H1 (cell line): ENCODE data around the gene CD300LF. TPM values are rescaled to one million over a fixed set of nuclear protein-coding genes. Genes with fewer than 3 reads are reported as not detected.

Experiments used
- CTCF ChIA-PET: fragments of 300-600 bp; sonication (Branson Sonifier 250); formaldehyde crosslinking; loops from one replicate; lab custom pipeline; 2021; ENCODE audit not compliant: partially characterized antibody; lab: Charles Lee
- POLR2A ChIA-PET: fragments of 300-600 bp; sonication (Branson Sonifier 250); formaldehyde crosslinking; loops from one replicate; lab custom pipeline; 2021; ENCODE audit warnings: inconsistent platforms; ENCODE audit not compliant: partially characterized antibody; lab: Charles Lee
- DNase-seq, 2 experiments: peaks; one replicate each; pipeline versions ENCODE4 v3.0.0 to v3.0.0-alpha.2; 2010 to 2022; ENCODE audit warnings: low spot score in 2 of 2, low read depth in 1 of 2, mixed read lengths in 1 of 2
- FAIRE-seq: peaks from 2 replicates; lab custom pipeline; 2011; peaks lifted over from hg19 to GRCh38; lab: Jason Lieb, UNC
- H2AFZ ChIP-seq: 2 replicates; pipeline ENCODE4 v1.8.1; 2012; ENCODE audit warnings: low read length, inconsistent platforms
- H2AK5ac ChIP-seq: 2 replicates; pipeline ENCODE4 v1.6.1; 2013; ENCODE audit warnings: low read depth, low read length
- H2BK120ac ChIP-seq: replicated peaks from 2 replicates; pipeline ENCODE3; 2013; ENCODE audit warnings: low read depth, low read length, inconsistent platforms
- H2BK12ac ChIP-seq: 2 replicates; pipeline ENCODE4 v1.6.1; 2013; ENCODE audit warnings: low read depth, low read length
- H2BK15ac ChIP-seq: 2 replicates; pipeline ENCODE4 v1.6.1; 2013; ENCODE audit warnings: low read length
- H2BK20ac ChIP-seq: 2 replicates; pipeline ENCODE4 v1.6.1; 2013; ENCODE audit warnings: low read length
- H2BK5ac ChIP-seq: 2 replicates; pipeline ENCODE4 v1.6.1; 2013; ENCODE audit warnings: low read depth, low read length
- H3K14ac ChIP-seq: 2 replicates; pipeline ENCODE4 v1.6.1; 2013; ENCODE audit warnings: inconsistent platforms; ENCODE audit not compliant: insufficient read length
- H3K18ac ChIP-seq: 2 replicates; pipeline ENCODE4 v1.6.1; 2013; ENCODE audit warnings: low read length; ENCODE audit errors: extremely low read depth
- H3K23ac ChIP-seq: 2 replicates; pipeline ENCODE4 v1.6.1; 2013; ENCODE audit warnings: inconsistent platforms; ENCODE audit not compliant: insufficient read length
- H3K23me2 ChIP-seq: 2 replicates; pipeline ENCODE4 v1.6.1; 2013; ENCODE audit warnings: low read depth, low read length
- H3K27ac ChIP-seq: 2 replicates; pipeline ENCODE4 v1.6.1; 2011; ENCODE audit warnings: low read depth, low read length, inconsistent platforms
- H3K27me3 ChIP-seq, 4 experiments: replicated peaks in 1 of 4; 1 replicate in 1 of 4; 2 replicates in 3 of 4; pipeline versions ENCODE4 v1.6.1 to v1.8.1; 2011 to 2013; ENCODE audit warnings: low read length in 3 of 4, mild to moderate bottlenecking in 3 of 4, inconsistent platforms in 2 of 4, mixed read lengths in 2 of 4, moderate library complexity in 1 of 4; ENCODE audit not compliant: control insufficient read depth in 3 of 4, insufficient read depth in 3 of 4; ENCODE audit errors: extremely low read depth in 1 of 4
- H3K36me3 ChIP-seq, 4 experiments: 2 replicates each; pipeline versions ENCODE4 v1.6.1 to v1.8.1; 2011 to 2013; ENCODE audit warnings: mild to moderate bottlenecking in 4 of 4, low read length in 3 of 4, moderate library complexity in 2 of 4, control low read depth in 1 of 4, inconsistent platforms in 1 of 4; ENCODE audit not compliant: insufficient read depth in 4 of 4, control insufficient read depth in 2 of 4
- H3K4ac ChIP-seq: replicated peaks from 2 replicates; pipeline ENCODE3; 2013; ENCODE audit warnings: low read length, low read depth, mixed read lengths, inconsistent platforms; ENCODE audit not compliant: insufficient read length
- H3K4me1 ChIP-seq, 4 experiments: replicated peaks in 1 of 4; 1 replicate in 1 of 4; 2 replicates in 3 of 4; pipeline versions ENCODE4 v1.6.1 to v1.8.1; 2011 to 2013; ENCODE audit warnings: low read length in 3 of 4, inconsistent platforms in 2 of 4, mixed read lengths in 1 of 4; ENCODE audit not compliant: insufficient read depth in 4 of 4, control insufficient read depth in 3 of 4
- H3K4me2 ChIP-seq, 2 experiments: 2 replicates each; pipeline versions ENCODE4 v1.6.1 to v1.8.1; 2011 to 2013; ENCODE audit warnings: low read depth in 2 of 2, low read length in 2 of 2, control low read depth in 1 of 2, inconsistent platforms in 1 of 2, mild to moderate bottlenecking in 1 of 2; ENCODE audit not compliant: insufficient read depth in 1 of 2
- H3K4me3 ChIP-seq, 4 experiments: fragments of 200-600, 300-600 bp in 1 of 4; sonication (generic), shearing (Covaris generic), sonication (Bioruptor Twin) in 1 of 4; 2 replicates each; pipeline versions ENCODE4 v1.5.1 to v1.8.1; 2011 to 2016; ENCODE audit warnings: low read length in 4 of 4, low read depth in 3 of 4, control low read depth in 2 of 4, inconsistent platforms in 2 of 4, mild to moderate bottlenecking in 2 of 4, mixed read lengths in 1 of 4, moderate library complexity in 1 of 4; ENCODE audit not compliant: insufficient read depth in 2 of 4; ENCODE audit errors: extremely low read depth in 1 of 4
- H3K56ac ChIP-seq: replicated peaks from 2 replicates; pipeline ENCODE3; 2013; ENCODE audit warnings: low read depth, mild to moderate bottlenecking, mixed read lengths, low read length, inconsistent platforms; ENCODE audit not compliant: insufficient read length
- H3K79me1 ChIP-seq: 2 replicates; pipeline ENCODE4 v1.6.1; 2013; ENCODE audit warnings: low read depth, low read length, control low read depth
- H3K79me2 ChIP-seq, 2 experiments: 2 replicates each; pipeline versions ENCODE4 v1.6.1 to v1.8.1; 2012 to 2013; ENCODE audit warnings: low read length in 2 of 2, mild to moderate bottlenecking in 2 of 2, inconsistent platforms in 1 of 2; ENCODE audit not compliant: insufficient read depth in 2 of 2, control insufficient read depth in 1 of 2
- H3K9ac ChIP-seq, 4 experiments: replicated peaks in 1 of 4; 1 replicate in 1 of 4; 2 replicates in 3 of 4; pipeline versions ENCODE4 v1.6.1 to v1.8.1; 2011 to 2013; ENCODE audit warnings: low read depth in 3 of 4, low read length in 3 of 4, control low read depth in 2 of 4, mild to moderate bottlenecking in 2 of 4, moderate library complexity in 2 of 4, inconsistent platforms in 1 of 4; ENCODE audit errors: extremely low read depth in 1 of 4
- H3K9me3 ChIP-seq, 2 experiments: 2 replicates each; pipeline versions ENCODE4 v1.6.1 to v1.8.1; 2012 to 2013; ENCODE audit warnings: mild to moderate bottlenecking in 2 of 2, moderate library complexity in 2 of 2, control low read depth in 1 of 2, inconsistent platforms in 1 of 2, low read depth in 1 of 2, low read length in 1 of 2, mixed read lengths in 1 of 2; ENCODE audit not compliant: insufficient read depth in 2 of 2
- H4K20me1 ChIP-seq, 2 experiments: replicated peaks in 1 of 2; 2 replicates each; pipeline versions ENCODE3 to v1.8.1; 2011 to 2013; ENCODE audit warnings: inconsistent platforms in 2 of 2, low read length in 2 of 2, mild to moderate bottlenecking in 1 of 2; ENCODE audit not compliant: insufficient read depth in 2 of 2, control insufficient read depth in 1 of 2
- H4K5ac ChIP-seq: 2 replicates; pipeline ENCODE4 v1.6.1; 2013; ENCODE audit warnings: low read length, low read depth, mixed read lengths, inconsistent platforms; ENCODE audit not compliant: insufficient read length
- H4K8ac ChIP-seq: 2 replicates; pipeline ENCODE4 v1.8.0; 2013; ENCODE audit warnings: mild to moderate bottlenecking, moderate library complexity, low read length, inconsistent platforms; ENCODE audit not compliant: insufficient read depth; ENCODE audit errors: extremely low read depth
- H4K91ac ChIP-seq: replicated peaks from 2 replicates; pipeline ENCODE3; 2013; ENCODE audit warnings: low read length, mixed read lengths, inconsistent platforms; ENCODE audit not compliant: insufficient read length
- CHD2 ChIP-seq: IDR thresholded peaks from 2 replicates; pipeline ENCODE4 v1.6.1; 2012; ENCODE audit warnings: low read length, improper control_type of control experiment
- CREB1 ChIP-seq: IDR thresholded peaks from 2 replicates; pipeline ENCODE4 v1.6.1; 2012; ENCODE audit warnings: inconsistent platforms
- JUND ChIP-seq: IDR thresholded peaks from 2 replicates; pipeline ENCODE4 v1.6.1; 2011; ENCODE audit warnings: mild to moderate bottlenecking, improper control_type of control experiment, low read length
- KDM4A ChIP-seq: IDR thresholded peaks from one replicate; pipeline ENCODE4 v1.7.1; 2012; ENCODE audit warnings: low read depth, mild to moderate bottlenecking, moderate library complexity, low read length, inconsistent platforms; ENCODE audit not compliant: severe bottlenecking
- POU5F1 ChIP-seq: IDR thresholded peaks from 2 replicates; pipeline ENCODE4 v1.6.1; 2011; ENCODE audit warnings: low read depth, mild to moderate bottlenecking, low read length, moderate library complexity
- RAD21 ChIP-seq, 2 experiments: IDR thresholded peaks in 1 of 2; conservative IDR thresholded peaks in 1 of 2; 2 replicates each; pipeline ENCODE4 v1.6.1; 2011; ENCODE audit warnings: low read depth in 2 of 2, low read length in 2 of 2, improper control_type of control experiment in 1 of 2, inconsistent platforms in 1 of 2, mild to moderate bottlenecking in 1 of 2, moderate library complexity in 1 of 2
- RNF2 ChIP-seq: fragments of 200-900, 300-1000 bp; sonication (generic); IDR thresholded peaks from 2 replicates; pipeline ENCODE4 v1.7.1; 2016; ENCODE audit warnings: borderline replicate concordance, low read depth, mild to moderate bottlenecking, antibody characterized with exemption, low read length; ENCODE audit not compliant: poor library complexity, severe bottlenecking; ENCODE audit errors: missing control alignments
- SAP30 ChIP-seq: fragments of 300-600 bp; sonication (generic); IDR thresholded peaks from 2 replicates; pipeline ENCODE4 v1.7.1; 2012; ENCODE audit warnings: low read length, moderate library complexity, mild to moderate bottlenecking, inconsistent platforms; ENCODE audit not compliant: insufficient read depth, insufficient replicate concordance
- SIRT6 ChIP-seq: IDR thresholded peaks from one replicate; pipeline ENCODE4 v1.7.1; 2012; ENCODE audit warnings: low read length, inconsistent platforms
- SP1 ChIP-seq: IDR thresholded peaks from 2 replicates; pipeline ENCODE4 v1.6.1; 2011; ENCODE audit warnings: low read depth, low read length
- TAF7 ChIP-seq: optimal IDR thresholded peaks from 2 replicates; pipeline ENCODE3; 2011; ENCODE audit warnings: low read depth, mild to moderate bottlenecking, inconsistent platforms, low read length, moderate library complexity, borderline replicate concordance
- TCF12 ChIP-seq: IDR thresholded peaks from 2 replicates; pipeline ENCODE4 v1.6.1; 2011; ENCODE audit warnings: low read depth, mild to moderate bottlenecking, low read length
- USF2 ChIP-seq: IDR thresholded peaks from 2 replicates; pipeline ENCODE4 v1.6.1; 2011; ENCODE audit warnings: low read length, improper control_type of control experiment
- WGBS, 2 experiments: shearing (Covaris generic) in 1 of 2; methylation state at CpG; one replicate each; pipeline versions ENCODE4 v1.1.6 to v1.1.7; 2013 to 2015; ENCODE audit warnings: low lambda C conversion rate in 2 of 2, mixed read lengths in 2 of 2, inconsistent platforms in 1 of 2, low coverage in 1 of 2, missing lambda C conversion rate in 1 of 2; ENCODE audit not compliant: insufficient replicate concordance in 2 of 2, insufficient coverage in 1 of 2, insufficient read length in 1 of 2; ENCODE audit errors: extremely low coverage in 1 of 2, missing lambda C conversion rate in 1 of 2; 5-methylcytosine and 5-hydroxymethylcytosine counted together
- polyA plus RNA-seq, 7 experiments: library from polyadenylated mRNA; depleted of rRNA in 3 of 7; stranded (reverse) in 5 of 7; unstranded in 2 of 7; fragments of >200 nt in 5 of 7; fragments of 200-250 nt in 2 of 7; gene quantifications; 1 replicate in 5 of 7; 2 replicates in 1 of 7; 4 replicates in 1 of 7; pipeline versions ENCODE4 v1.2.1 to v1.2.3, GENCODE V29; 2011 to 2013; ENCODE audit warnings: missing spikeins in 2 of 7, mixed read lengths in 2 of 7
- total RNA-seq: library from RNA; stranded (reverse); fragmentation: NEBNext Ultra II Directional; extraction: Animal tissue kit (Norgen Biotek cat#: 25700); gene quantifications from 2 replicates; pipeline ENCODE4 v1.2.1, GENCODE V29; 2021

The CD300LF gene
- total and polyA plus RNA-seq, 2 of the 8 experiments (the other 6 are each of a cell fraction or from before 2014, with no cell fraction given): not detected

GRCh38 chr17:74761931-74762330 is 49.2 kb upstream of the CD300LF start:
- Histone ChIP-seq H4K20me1 (peaks cover 3 to 12% of the 10 kb centered on the region in 2 experiments), H3K27me3 (no peaks in the 10 kb centered on the region), H4K8ac (no peak overlapping the region), H2AK5ac (no peak overlapping the region), H3K79me2 (peaks cover 0 to 43% of the 10 kb centered on the region in 2 experiments; a peak in 2 of 4 replicates), H3K4me3 (no peak overlapping the region), H3K18ac (peak overlapping the region; percentile 75), H2AFZ (no peak overlapping the region), H2BK5ac (peak overlapping the region; percentile 78), H4K5ac (no peak overlapping the region), H3K4me1 (peaks cover 10 to 70% (median 50%) of the 10 kb centered on the region in 4 experiments), H2BK120ac (no peak overlapping the region), H3K27ac (no peak overlapping the region), H3K9ac (no peak overlapping the region), H3K23me2 (no peaks in the 10 kb centered on the region), H3K9me3 (no peaks in the 10 kb centered on the region), H3K79me1 (peaks cover 22% of the 10 kb centered on the region), H2BK20ac (no peak overlapping the region), H2BK15ac (no peak overlapping the region), H3K56ac (no peak overlapping the region), H3K14ac (no peak overlapping the region), H3K36me3 (peaks cover 0 to 6% (median 0%) of the 10 kb centered on the region in 4 experiments; a peak in 1 of 8 replicates), H4K91ac (peak overlapping the region; percentile 38), H2BK12ac (no peak overlapping the region), H3K23ac (no peak overlapping the region), H3K4ac (no peak overlapping the region), H3K4me2 (no peak overlapping the region)
- FAIRE-seq (no peak), DNase-seq (no peak)
- POLR2A ChIA-PET: interaction anchor here (1.0 to 6.5 kb wide), 3 partner anchors 11 to 17 kb away, joined by 4 to 70 read pairs (median 32); partner anchors contain the start of gene NHERF1
- 91% methylated on average over 11 of the region's 11 CpGs; no CpG with 5 or more reads in 1 of the 2 experiments for WGBS, 2 experiments
- CTCF ChIA-PET: interaction anchor here (1.9 to 15.7 kb wide), 5 partner anchors 9 to 24 kb away, joined by 7 to 231 read pairs (median 53); partner anchors contain the start of genes NAT9 and RAB37
- no peak for TF ChIP-seq SAP30
- no peak for TF ChIP-seq TCF12
- no peak for TF ChIP-seq KDM4A
- no peak for TF ChIP-seq USF2
- TF ChIP-seq SP1: no peak
- no peak for TF ChIP-seq POU5F1
- no peak for TF ChIP-seq SIRT6
- TF ChIP-seq CREB1: no peak
- TF ChIP-seq TAF7: no peak
- TF ChIP-seq CHD2: no peak
- no peak for TF ChIP-seq RAD21 (IDR thresholded peaks at IDR 0.05 in 1 of 2, conservative IDR thresholded peaks at IDR 0.05 in 1 of 2; ENCODE audit: low read depth in 2 of 2, low read length in 2 of 2)
- no peak for TF ChIP-seq RNF2
- no peak for TF ChIP-seq JUND
